Bronchial epithelial cell (primary cell): ENCODE results near the gene RAB28. TPM values are rescaled to one million over a fixed set of nuclear protein-coding genes. Genes with fewer than 3 reads are reported as not detected.
"Not testable (repeated sequence)": the region's sequence is repeated elsewhere in the genome, so short reads cannot be mapped to it uniquely, and the experiment has no call there.

Experiments used
- DNase-seq: peaks from one replicate; pipeline ENCODE4 v3.0.0-alpha.2; 2010; ENCODE audit warnings: low read depth
- FAIRE-seq: peaks from 2 replicates; lab custom pipeline; 2011; peaks lifted over from hg19 to GRCh38; lab: Jason Lieb, UNC
- H3K27me3 ChIP-seq: 2 replicates; pipeline ENCODE4 v1.5.1; 2011; ENCODE audit warnings: low read length; ENCODE audit not compliant: control insufficient read depth, insufficient read depth
- H3K36me3 ChIP-seq: 2 replicates; pipeline ENCODE4 v1.5.1; 2011; ENCODE audit warnings: low read length; ENCODE audit not compliant: control insufficient read depth, insufficient read depth
- H3K4me3 ChIP-seq: 2 replicates; pipeline ENCODE4 v1.5.1; 2011; ENCODE audit warnings: mild to moderate bottlenecking, low read depth, low read length, control low read depth
- total RNA-seq: library from RNA; depleted of rRNA; stranded (reverse); fragments of >200 nt; gene quantifications from 2 replicates; pipeline ENCODE4 v1.2.1, GENCODE V29; 2014
- TF ChIP-seq, protein P1 (sequence below): IDR thresholded peaks from 2 replicates; pipeline ENCODE4 v1.5.1; 2011; ENCODE audit warnings: mild to moderate bottlenecking, moderate library complexity, low read length, control low read depth, inconsistent platforms; ENCODE audit not compliant: insufficient read depth, severe bottlenecking

RAB28 gene
- total RNA-seq, 1 donor from 2014 or later, result 14.0 TPM

DNA sequence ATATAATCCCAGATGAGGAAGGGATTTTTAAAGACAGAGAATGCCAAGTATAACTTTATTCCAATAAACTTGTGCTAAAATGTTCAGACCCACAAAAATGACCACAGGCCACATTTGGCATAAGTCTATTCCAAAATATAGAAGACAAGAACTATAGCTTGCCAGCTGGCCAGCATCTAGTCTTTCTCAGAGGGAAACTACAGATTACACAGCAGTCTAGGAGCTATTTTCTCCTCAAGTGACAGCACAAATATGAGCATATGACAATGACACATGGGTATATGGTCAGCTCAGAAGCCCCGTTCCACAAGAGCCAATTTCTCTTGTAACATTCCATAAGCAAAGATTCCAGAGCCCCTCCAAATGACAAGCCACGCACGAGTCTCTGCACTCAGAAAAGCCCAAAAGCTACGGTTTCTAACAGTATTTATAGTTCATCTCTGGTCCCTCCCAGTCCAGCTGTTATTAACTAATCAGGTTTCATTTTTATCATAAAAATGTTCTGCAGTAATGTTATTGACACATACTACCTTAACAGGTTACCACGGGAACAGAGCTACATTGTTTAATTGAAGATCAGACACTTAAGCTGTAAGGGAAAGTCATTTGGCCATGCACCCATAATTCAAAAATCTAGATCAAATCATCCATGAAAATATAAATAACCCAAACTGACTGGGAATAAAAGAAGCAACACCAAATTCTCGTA lies 70.3 kb downstream of the RAB28 start:
- no peaks in the 10 kb centered on the region for H3K27me3 ChIP-seq
- FAIRE-seq, result no peak
- TF ChIP-seq, protein P1, sequence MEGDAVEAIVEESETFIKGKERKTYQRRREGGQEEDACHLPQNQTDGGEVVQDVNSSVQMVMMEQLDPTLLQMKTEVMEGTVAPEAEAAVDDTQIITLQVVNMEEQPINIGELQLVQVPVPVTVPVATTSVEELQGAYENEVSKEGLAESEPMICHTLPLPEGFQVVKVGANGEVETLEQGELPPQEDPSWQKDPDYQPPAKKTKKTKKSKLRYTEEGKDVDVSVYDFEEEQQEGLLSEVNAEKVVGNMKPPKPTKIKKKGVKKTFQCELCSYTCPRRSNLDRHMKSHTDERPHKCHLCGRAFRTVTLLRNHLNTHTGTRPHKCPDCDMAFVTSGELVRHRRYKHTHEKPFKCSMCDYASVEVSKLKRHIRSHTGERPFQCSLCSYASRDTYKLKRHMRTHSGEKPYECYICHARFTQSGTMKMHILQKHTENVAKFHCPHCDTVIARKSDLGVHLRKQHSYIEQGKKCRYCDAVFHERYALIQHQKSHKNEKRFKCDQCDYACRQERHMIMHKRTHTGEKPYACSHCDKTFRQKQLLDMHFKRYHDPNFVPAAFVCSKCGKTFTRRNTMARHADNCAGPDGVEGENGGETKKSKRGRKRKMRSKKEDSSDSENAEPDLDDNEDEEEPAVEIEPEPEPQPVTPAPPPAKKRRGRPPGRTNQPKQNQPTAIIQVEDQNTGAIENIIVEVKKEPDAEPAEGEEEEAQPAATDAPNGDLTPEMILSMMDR, result no peak

DNA sequence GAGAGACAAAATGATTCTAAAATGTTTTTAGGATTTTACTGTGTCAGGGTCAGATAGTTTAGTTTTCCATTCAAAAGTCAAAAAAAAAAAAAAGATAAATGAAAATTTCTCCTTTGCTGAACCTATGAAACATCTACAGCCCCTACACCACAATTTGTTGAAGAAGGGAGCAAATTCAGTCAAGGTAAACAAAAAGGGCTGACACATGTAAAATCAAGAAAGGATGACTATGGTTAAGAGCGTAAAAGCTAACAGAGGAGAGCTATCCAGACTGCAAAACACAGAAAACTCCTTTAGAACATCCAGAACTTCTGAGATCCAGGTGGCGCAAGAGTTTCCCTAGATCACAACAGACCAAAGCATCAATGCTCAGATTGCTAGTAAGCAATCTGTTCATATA lies 72.2 kb downstream of the RAB28 start:
- no peak for DNase-seq
- Histone ChIP-seq H3K4me3 (no peak overlapping the region), H3K36me3 (no peaks in the 10 kb centered on the region), H3K27me3 (no peaks in the 10 kb centered on the region)
- no peak for FAIRE-seq
- TF ChIP-seq, protein P1, result no peak

More for the DNA sequence above, 70.3 kb downstream of the RAB28 start:
- no peak for DNase-seq
- Histone ChIP-seq H3K4me3 (no peak overlapping the region), H3K36me3 (no peaks in the 10 kb centered on the region)

DNA sequence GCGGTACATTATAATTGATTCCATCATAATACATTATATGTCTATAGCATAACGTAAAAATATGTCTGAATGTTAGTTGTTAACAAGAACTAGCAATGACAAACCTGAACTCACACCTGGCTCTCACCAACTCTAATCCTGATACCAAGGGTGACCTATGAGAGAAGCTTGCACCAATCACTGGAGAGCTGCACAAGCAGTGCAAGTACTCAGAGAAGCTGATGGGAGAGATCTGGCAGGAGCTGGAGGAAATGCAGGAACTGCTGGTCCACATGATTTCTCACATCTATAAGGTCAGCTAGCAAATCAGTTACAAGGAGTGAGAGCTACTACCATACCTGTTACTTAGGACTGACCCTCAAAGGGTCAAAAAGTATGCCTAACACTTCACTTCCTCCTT lies 74.8 kb downstream of the RAB28 start:
- TF ChIP-seq, protein P1, result no peak
- H3K27me3 ChIP-seq, result no peaks in the 10 kb centered on the region
- FAIRE-seq, result no peak

DNA sequence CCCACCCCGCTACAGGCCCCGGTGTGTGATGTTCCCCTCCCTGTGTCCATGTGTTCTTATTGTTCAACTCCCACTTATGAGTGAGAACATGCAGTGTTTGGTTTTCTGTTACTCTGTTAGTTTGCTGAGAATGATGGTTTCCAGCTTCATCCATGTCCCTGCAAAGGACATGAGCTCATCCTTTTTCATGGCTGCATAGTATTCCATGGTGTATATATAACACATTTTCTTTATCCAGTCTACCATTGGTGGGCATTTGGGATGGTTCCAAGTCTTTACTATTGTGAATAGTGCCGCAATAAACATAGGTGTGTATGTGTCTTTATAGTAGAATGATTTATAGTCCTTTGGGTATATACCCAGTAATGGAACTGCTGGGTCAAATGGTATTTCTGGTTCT lies 78.0 kb downstream of the RAB28 start:
- not testable (repeated sequence) for H3K36me3 ChIP-seq, DNase-seq, H3K4me3 ChIP-seq, H3K27me3 ChIP-seq, FAIRE-seq

More for the DNA sequence above, 74.8 kb downstream of the RAB28 start:
- no peaks in the 10 kb centered on the region for H3K36me3 ChIP-seq
- no peak for DNase-seq
- no peak overlapping the region for H3K4me3 ChIP-seq

DNA sequence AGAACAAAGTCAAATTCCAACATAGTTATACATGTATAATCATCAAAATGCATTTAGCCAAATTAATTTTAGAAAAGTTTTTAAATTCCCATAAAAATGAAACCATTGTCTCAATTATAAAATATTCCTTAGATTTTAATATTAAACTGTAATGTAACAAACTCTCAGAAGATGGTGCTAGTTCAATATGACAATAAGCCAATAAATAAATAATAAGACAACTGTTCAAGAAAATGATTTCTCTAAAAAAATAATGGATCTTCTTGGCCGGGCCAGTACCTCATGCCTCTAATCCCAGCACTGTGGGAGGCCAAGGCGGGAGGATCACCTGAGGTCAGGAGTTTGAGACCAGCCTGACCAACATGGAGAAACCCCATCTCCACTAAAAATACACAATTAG lies 80.3 kb downstream of the RAB28 start:
- FAIRE-seq, result no peak
- Histone ChIP-seq H3K4me3 (no peak overlapping the region), H3K27me3 (no peaks in the 10 kb centered on the region), H3K36me3 (no peaks in the 10 kb centered on the region)
- TF ChIP-seq, protein P1, result no peak
- no peak for DNase-seq

DNA sequence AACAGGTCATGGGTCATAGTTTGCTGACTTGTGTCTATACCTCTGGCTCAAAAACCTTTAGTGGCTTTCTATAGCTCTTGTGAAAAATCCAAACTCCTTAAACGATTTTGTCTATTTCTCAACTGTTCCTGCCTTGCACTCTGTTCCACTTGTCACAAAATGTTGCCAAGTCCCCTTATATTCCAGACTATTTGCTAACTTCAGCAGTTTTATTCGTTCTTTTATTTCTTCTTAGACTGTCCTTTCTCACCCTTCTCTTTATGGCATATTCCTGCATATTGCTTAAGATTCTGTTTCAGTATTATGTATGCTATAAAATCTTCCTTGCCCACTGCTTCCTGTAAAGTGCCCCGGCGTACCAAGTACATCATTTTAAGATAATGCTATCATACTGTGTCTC lies 80.8 kb downstream of the RAB28 start:
- DNase-seq (no peak), FAIRE-seq (no peak)
- H3K4me3 ChIP-seq, result no peak overlapping the region
- H3K36me3 ChIP-seq, result no peaks in the 10 kb centered on the region
- TF ChIP-seq, protein P1, result no peak
- H3K27me3 ChIP-seq, result no peaks in the 10 kb centered on the region
